Loucy (cell line): ENCODE data around the gene IFT122.

Experiments used
- H2AFZ ChIP-seq: fragments of 200-600 bp; sonication (generic); 2 replicates; pipeline ENCODE4 v1.6.0; 2016; ENCODE audit warnings: antibody characterized with exemption, mild to moderate bottlenecking, low read length, moderate library complexity
- H3F3A ChIP-seq: fragments of 200-600 bp; 2 replicates; pipeline ENCODE4 v1.6.0; 2016; ENCODE audit warnings: antibody characterized with exemption, low read depth, mild to moderate bottlenecking
- H3K27me3 ChIP-seq: fragments of 200-600 bp; sonication (generic); 2 replicates; pipeline ENCODE4 v1.6.1; 2014; ENCODE audit warnings: low read length, mild to moderate bottlenecking; ENCODE audit not compliant: insufficient read depth, poor library complexity, severe bottlenecking
- H3K36me3 ChIP-seq: fragments of 200-600 bp; sonication (generic); 2 replicates; pipeline ENCODE4 v1.6.1; 2016; ENCODE audit warnings: low read length; ENCODE audit not compliant: insufficient read depth
- H3K4me1 ChIP-seq: fragments of 200-600 bp; sonication (generic); 2 replicates; pipeline ENCODE4 v1.5.1; 2014; ENCODE audit warnings: low read length, mild to moderate bottlenecking; ENCODE audit not compliant: insufficient read depth, poor library complexity, severe bottlenecking
- H3K4me2 ChIP-seq: fragments of 200-600 bp; sonication (generic); 2 replicates; pipeline ENCODE4 v1.6.0; 2014; ENCODE audit warnings: antibody characterized with exemption, low read length, low read depth, mild to moderate bottlenecking; ENCODE audit not compliant: poor library complexity, severe bottlenecking
- H3K4me3 ChIP-seq: fragments of 200-600 bp; sonication (generic); 2 replicates; pipeline ENCODE4 v1.5.1; 2014; ENCODE audit warnings: low read length, mild to moderate bottlenecking, mixed read lengths; ENCODE audit not compliant: poor library complexity, severe bottlenecking
- H3K79me2 ChIP-seq: fragments of 200-600 bp; sonication (generic); 2 replicates; pipeline ENCODE4 v1.6.1; 2014; ENCODE audit warnings: low read length; ENCODE audit not compliant: insufficient read depth
- H3K9ac ChIP-seq: fragments of 200-600 bp; sonication (generic); 2 replicates; pipeline ENCODE4 v1.6.0; 2014; ENCODE audit warnings: mild to moderate bottlenecking, low read depth, low read length, moderate library complexity; ENCODE audit not compliant: poor library complexity, severe bottlenecking
- H3K9me2 ChIP-seq: fragments of 200-600 bp; sonication (generic); replicated peaks from 2 replicates; pipeline ENCODE4 v1.6.1; 2016; ENCODE audit warnings: low read depth, low read length, mixed read lengths
- H3K9me3 ChIP-seq: fragments of 200-600 bp; sonication (generic); 2 replicates; pipeline ENCODE4 v1.6.1; 2014; ENCODE audit warnings: mild to moderate bottlenecking, antibody characterized with exemption, low read length, low read depth; ENCODE audit not compliant: insufficient read depth
- H4K20me1 ChIP-seq: fragments of 200-600 bp; sonication (generic); 2 replicates; pipeline ENCODE4 v1.6.0; 2014; ENCODE audit warnings: antibody characterized with exemption, low read length, mild to moderate bottlenecking; ENCODE audit not compliant: insufficient read depth, poor library complexity, severe bottlenecking
- CTCF ChIP-seq: fragments of 200-600 bp; sonication (generic); conservative IDR thresholded peaks from 2 replicates; pipeline ENCODE4 v1.5.1; 2014; ENCODE audit warnings: mild to moderate bottlenecking, antibody characterized with exemption, low read length
- EZH2phosphoT487 ChIP-seq: fragments of 200-600 bp; IDR thresholded peaks from 2 replicates; pipeline ENCODE4 v1.6.1; 2018; ENCODE audit warnings: antibody characterized with exemption, mild to moderate bottlenecking, moderate library complexity, borderline replicate concordance

The IFT122 gene

GRCh38 chr3:129435367-129435766, 4.7 kb upstream of the IFT122 start:
- Histone ChIP-seq H3K9me3 (no peaks in the 10 kb centered on the region), H3K4me3 (peak overlapping the region; percentile 76), H3K4me2 (peak overlapping the region; percentile 80), H2AFZ (no peak overlapping the region), H3K9me2 (no peaks in the 10 kb centered on the region), H3K36me3 (peaks cover 34% of the 10 kb centered on the region), H3K4me1 (peaks cover 59% of the 10 kb centered on the region), H3K9ac (peak overlapping the region; percentile 84), H3F3A (no peaks in the 10 kb centered on the region), H3K79me2 (peaks cover 58% of the 10 kb centered on the region), H4K20me1 (peaks cover 15% of the 10 kb centered on the region), H3K27me3 (no peaks in the 10 kb centered on the region)
- no peak for TF ChIP-seq EZH2phosphoT487
- peak; percentile 39 for TF ChIP-seq CTCF

- H3K4me2 ChIP-seq, result peak overlapping the region; percentile 80
These were observed 703 bp upstream of the IFT122 start for GRCh38 chr3:129439226-129439816.

GRCh38 chr3:129440618-129441190, 680 bp downstream of the IFT122 start:
- peak overlapping the region; percentile 58 for H2AFZ ChIP-seq

More at GRCh38 chr3:129439226-129439816, 703 bp upstream of the IFT122 start:
- peak overlapping the region; percentile 76 for H3K4me3 ChIP-seq
- peaks cover 82% of the 10 kb centered on the region for H3K4me1 ChIP-seq
- H3K9ac ChIP-seq, result peak overlapping the region; percentile 84
- peaks cover 15% of the 10 kb centered on the region for H4K20me1 ChIP-seq
- peaks cover 79% of the 10 kb centered on the region for H3K79me2 ChIP-seq
- TF ChIP-seq CTCF (no peak), EZH2phosphoT487 (no peak)
- no peaks in the 10 kb centered on the region for H3K9me2 ChIP-seq
- no peaks in the 10 kb centered on the region for H3K27me3 ChIP-seq
- H3F3A ChIP-seq, result no peaks in the 10 kb centered on the region
- H3K9me3 ChIP-seq, result no peaks in the 10 kb centered on the region
- H2AFZ ChIP-seq, result peak overlapping the region; percentile 85
- H3K36me3 ChIP-seq, result 0 out of 2 replicates have a peak, but pooled peaks cover 1% of the 10 kb centered on the region

More at GRCh38 chr3:129440618-129441190, 680 bp downstream of the IFT122 start:
- Histone ChIP-seq H4K20me1 (peaks cover 4% of the 10 kb centered on the region), H3K79me2 (peaks cover 65% of the 10 kb centered on the region), H3K4me2 (peak overlapping the region; percentile 84), H3K9me2 (no peaks in the 10 kb centered on the region), H3K27me3 (no peaks in the 10 kb centered on the region), H3K9me3 (no peaks in the 10 kb centered on the region), H3K4me3 (peak overlapping the region; percentile 76), H3K9ac (peak overlapping the region; percentile 82), H3F3A (no peaks in the 10 kb centered on the region), H3K4me1 (peaks cover 68% of the 10 kb centered on the region), H3K36me3 (no peaks in the 10 kb centered on the region)
- TF ChIP-seq EZH2phosphoT487 (no peak), CTCF (no peak)
